HL-60/S4 treated with retinoic acid at 250 ng/mL for 4 days and 3 days (cell line): ENCODE measurements around the gene B4GAT1.
"Not testable (repeated sequence)": the region's sequence is repeated elsewhere in the genome, so short reads cannot be mapped to it uniquely, and the experiment has no call there.

Experiments
- in situ Hi-C: fragments of 300-500 bp; cut with MboI; formaldehyde crosslinking; loops from 2 replicates; pipeline ENCODE4 v1.7.0; 2022; ENCODE audit warnings: low sequenced_read_pairs

Gene B4GAT1

GRCh38 chr11:66347425-66348276 is at the start of gene B4GAT1:
TSS of gene B4GAT1 (minus strand) at chr11:66347629. CDS start at chr11:66347545, 84 bp downstream.
- in situ Hi-C loops: no loop called here

DNA sequence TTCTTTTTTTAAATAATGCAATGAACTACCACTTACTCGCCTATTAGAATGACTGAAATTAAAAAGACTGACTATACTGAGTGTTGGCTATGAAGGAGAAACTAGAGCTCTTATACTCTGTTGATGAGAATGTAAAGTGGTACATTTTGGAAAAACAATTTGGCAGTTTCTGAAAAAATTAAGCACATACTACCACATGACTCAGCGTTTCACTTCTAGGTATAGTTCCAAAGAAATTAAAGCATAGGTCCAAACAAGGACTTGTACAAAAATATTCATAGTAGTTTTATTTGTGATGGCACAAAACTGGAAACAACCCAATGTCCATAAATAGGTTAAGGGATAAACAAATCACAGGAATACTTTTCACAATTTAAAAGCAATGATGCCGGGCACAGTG is 46.5 kb upstream of the B4GAT1 start:
- in situ Hi-C loops: no loop called here

- in situ Hi-C loops: no loop called here
Measured at GRCh38 chr11:66391322-66391721, 43.9 kb upstream of the B4GAT1 start.

GRCh38 chr11:66388780-66389386 is 41.5 kb upstream of the B4GAT1 start:
- in situ Hi-C loops: no loop called here

DNA sequence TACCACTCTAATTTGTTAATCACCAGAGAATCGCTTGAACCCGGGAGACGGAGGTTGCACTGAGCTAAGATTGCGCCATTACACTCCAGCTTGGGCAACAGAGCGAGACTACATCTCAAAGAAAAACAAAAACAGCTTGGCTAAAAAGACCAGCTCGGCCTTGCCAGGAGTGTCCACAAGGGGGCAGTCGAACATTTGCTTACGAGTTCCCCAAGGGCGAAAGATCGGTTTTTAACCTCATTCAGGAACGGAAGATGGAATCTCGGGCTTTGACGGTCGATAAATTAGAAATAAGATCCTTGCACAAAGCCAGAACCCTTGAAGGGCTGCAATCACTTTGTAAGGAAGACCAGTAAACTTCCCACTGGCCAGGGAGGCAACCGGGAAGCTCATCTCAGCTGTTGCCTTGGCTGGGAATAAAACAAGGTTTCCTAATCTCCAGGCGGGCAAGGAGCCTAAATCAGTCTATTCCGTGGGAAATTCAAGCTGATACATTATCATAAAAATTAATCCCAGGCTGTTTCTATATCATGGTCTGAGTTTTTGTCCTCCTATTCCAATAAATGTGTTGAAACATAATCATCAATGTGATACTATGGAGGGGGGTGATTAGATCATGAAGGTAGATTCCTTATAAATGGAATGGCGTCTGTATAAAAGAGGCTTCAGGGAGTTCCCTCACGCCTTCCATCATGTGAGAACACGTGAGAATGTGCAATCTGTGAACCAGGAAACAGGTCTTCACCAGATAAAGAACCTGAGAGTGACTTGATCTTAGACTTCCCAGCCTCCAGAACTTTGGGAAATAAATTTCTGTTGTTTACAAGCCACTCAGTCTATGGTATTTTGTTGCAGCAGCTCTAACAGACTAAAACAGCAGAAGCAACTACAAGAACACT is 39.0 kb upstream of the B4GAT1 start:
- in situ Hi-C loops: no loop called here

- in situ Hi-C loops: not testable (repeated sequence)
Measured at GRCh38 chr11:66384316-66384715, 36.9 kb upstream of the B4GAT1 start.

DNA sequence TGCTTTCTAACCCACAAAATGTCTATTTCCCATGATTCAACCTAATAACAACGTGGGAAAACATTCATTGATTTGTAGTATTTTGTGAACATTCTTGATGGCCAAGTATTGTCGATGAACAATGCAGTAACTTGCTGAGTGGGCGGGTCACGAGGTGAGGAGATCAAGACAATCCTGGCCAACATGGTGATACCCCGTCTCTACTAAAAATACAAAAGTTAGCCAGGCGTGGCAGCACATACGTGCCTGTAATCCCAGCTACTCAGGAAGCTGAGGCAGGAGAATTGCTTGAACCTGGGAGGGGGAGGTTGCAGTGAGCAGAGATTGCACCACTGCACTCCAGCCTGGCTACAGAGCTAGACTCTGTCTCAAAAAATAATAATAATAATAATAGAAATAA is 32.8 kb upstream of the B4GAT1 start:
- in situ Hi-C loops: not testable (repeated sequence)

DNA sequence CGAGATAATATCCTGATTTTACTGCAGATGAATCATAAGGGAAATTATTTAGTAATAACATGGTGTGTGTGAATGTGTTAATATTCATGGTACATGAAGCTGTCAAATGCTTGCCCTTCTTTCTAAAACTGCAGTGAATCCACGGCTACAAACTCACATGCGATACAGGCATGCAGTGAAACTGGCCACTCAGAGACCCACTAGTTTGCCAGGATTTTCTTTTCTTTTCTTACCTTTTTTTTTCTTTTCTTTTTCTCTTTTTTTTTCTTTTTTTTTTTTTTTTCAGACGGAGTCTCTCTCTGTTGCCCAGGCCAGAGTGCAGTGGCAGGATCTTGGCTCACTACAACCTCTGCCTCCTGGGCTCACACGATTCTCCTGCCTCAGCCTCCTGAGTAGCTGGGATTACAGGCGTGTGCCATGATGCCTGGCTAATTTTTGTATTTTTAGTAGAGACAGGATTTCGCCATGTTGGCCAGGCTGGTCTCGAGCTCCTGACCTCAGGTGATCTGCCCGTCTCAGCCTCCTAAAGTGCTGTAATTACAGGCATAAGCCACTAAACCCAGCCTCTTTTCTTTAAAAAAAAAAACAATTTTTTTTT is 26.4 kb upstream of the B4GAT1 start:
- in situ Hi-C loops: not testable (repeated sequence)

DNA sequence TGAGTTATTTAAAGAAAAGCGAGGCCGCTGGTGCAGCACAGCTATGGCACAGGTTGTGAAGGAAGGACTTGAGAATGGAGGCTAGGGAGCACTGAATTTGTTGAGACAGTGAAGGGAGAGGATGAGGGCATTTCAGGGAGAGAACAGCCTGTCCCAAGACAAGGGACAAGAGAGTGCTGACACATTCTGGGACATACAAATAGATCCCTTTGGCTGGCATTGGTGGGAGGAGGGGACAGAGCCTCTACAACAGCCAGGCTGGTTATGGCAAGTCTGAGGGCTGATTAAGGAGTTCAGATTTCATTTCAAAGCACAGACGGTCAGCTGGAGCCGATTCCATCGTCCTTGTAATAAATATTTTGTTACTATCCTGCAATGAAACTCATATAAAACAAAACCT is 25.8 kb upstream of the B4GAT1 start:
- in situ Hi-C loops: no loop called here

- in situ Hi-C loops: no loop called here
Measured at GRCh38 chr11:66371627-66372415, 24.4 kb upstream of the B4GAT1 start, which contains the start of gene SLC29A2. TSS of gene SLC29A2 (minus strand) at chr11:66371760. CDS start at chr11:66371591, 169 bp downstream.

DNA sequence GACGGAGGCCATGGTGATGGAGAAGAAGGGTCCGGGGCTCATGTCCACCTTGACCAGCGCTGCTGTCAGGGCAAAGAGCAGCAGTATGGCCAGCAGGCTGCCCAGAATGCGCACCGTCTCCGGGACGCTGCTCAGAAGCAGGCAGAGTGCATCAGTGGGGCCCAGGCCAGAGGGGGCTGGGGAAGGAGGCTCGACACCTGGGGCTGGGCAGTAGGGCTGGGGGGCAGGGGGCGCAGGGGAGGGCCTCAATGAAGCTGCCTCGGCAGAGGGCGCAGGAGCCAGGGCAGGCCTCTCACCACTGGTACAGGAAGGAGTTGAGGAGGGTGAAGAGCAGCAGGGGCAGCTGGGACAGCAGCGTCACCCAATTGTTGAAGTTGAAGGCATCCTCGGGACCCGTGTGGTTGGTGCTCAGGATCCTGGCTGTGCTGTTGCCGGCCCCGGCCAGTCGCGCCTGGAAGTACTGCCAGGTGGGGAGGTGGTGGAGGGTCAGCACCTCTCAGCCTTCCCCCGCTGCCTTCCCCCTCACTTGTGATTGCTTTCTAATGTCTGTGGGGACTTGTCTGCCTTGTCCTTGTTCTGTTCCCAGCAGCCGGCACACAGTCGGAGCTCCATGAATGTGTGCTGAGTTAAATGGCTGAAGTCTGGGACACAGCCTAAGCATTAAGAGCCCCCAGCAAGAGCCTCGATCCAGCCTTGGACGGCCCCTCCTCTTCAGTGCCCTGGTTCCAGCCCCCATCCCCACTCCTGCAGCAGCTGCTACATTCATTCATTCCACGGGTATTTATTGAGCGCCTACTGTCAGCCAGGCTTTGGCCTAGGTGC is 21.9 kb upstream of the B4GAT1 start:
- in situ Hi-C loops: no loop called here

- in situ Hi-C loops: no loop called here
Measured at GRCh38 chr11:66368484-66368883, 21.1 kb upstream of the B4GAT1 start.

- in situ Hi-C loops: no loop called here
Measured at GRCh38 chr11:66367561-66368312, 20.3 kb upstream of the B4GAT1 start.

DNA sequence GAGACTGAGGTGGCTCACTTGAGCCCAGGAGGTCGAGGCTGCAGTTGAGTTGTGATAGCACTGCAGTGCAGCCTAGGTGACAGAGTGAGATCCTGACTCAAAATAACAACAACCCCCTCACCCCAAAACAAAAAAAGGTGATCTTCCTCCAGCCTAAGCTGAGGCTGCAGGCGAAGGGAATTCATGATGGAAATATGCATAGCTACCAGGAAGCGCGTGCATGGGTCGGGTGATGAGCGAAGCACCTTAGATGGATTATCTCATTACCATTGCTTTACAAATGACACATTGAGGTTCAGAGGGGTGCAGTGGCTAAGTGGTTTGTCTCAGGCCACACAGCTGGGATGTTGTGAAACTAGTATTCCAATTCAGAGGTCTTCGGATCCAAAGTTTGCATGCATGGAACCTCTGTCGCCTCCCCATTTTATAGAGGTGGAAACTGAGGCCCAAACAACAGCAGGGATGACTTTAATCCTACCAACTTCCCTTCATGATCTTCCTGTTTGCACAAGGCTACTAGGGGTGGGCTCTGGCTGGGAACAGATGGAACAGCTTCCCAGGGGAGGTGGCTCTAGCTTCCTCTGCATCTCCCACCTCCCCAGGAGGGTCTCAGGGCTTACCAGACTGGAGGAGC is 19.5 kb upstream of the B4GAT1 start:
- in situ Hi-C loops: no loop called here

DNA sequence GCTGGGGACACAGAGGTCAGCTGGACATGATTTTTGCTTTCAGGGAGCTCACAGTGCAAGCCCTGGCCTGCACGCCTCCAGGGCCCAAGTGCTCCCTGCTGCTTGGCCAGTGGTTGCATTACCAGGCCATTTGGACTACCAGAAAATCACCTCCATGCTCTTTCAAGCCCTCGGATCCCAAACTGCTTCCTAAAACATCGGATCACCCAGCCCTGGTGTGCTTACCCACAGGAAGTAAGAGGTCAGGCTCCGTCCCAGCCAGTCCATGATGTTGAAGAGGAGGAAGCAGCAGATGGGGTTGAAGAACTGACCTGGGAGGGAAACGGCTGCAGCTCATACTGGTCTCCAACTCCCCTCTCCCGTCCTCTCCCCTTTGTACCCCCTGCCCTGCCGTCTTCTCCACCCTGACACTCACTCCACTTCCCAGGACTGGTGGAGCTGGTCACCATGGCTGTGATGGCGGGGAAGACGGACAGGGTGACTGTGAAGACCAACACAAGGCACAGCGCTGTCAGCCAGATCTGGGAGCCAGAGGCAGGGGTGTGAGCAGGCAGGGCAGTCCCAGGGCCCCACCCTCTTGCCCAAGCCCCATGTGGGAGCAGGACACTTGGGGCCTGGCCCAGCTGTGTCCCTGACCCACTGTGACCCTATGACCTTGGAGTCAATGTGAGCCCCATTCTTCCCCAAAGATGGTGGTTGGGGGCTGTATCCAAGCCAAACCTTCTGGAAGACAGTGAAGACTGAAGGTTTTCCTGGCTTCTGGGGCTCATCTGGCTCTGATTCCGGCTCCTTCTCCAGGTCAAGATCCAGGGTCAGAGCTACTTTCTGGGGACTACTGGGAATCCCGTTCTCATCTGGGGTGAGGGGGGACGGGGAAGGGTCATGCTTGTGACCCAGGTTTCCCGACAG is 18.5 kb upstream of the B4GAT1 start:
- in situ Hi-C loops: no loop called here

DNA sequence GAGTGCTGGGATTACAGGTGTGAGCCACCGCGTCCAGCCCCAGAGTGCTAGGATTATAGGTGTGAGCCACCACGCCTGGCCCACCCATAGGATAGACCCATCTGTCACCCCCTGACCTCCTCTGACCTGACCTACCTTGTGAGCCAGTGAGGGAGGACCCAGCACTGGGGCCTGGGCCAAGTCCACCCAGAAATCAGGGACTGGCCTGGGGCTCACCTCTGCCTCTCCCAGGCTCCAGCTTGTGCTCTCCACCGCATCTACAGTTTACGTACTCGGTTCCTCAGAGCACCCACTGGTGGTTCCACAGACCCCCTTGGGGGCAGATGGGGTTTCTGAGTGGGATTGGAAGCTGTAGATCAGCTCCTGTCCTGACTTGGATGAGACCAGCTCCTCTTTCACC is 17.7 kb upstream of the B4GAT1 start:
- in situ Hi-C loops: no loop called here
